ENCODE data around the gene PCLAF.
"Not testable (repeated sequence)": the region's sequence is repeated elsewhere in the genome, so short reads cannot be mapped to it uniquely, and the experiment has no call there.

Gene PCLAF

DNA sequence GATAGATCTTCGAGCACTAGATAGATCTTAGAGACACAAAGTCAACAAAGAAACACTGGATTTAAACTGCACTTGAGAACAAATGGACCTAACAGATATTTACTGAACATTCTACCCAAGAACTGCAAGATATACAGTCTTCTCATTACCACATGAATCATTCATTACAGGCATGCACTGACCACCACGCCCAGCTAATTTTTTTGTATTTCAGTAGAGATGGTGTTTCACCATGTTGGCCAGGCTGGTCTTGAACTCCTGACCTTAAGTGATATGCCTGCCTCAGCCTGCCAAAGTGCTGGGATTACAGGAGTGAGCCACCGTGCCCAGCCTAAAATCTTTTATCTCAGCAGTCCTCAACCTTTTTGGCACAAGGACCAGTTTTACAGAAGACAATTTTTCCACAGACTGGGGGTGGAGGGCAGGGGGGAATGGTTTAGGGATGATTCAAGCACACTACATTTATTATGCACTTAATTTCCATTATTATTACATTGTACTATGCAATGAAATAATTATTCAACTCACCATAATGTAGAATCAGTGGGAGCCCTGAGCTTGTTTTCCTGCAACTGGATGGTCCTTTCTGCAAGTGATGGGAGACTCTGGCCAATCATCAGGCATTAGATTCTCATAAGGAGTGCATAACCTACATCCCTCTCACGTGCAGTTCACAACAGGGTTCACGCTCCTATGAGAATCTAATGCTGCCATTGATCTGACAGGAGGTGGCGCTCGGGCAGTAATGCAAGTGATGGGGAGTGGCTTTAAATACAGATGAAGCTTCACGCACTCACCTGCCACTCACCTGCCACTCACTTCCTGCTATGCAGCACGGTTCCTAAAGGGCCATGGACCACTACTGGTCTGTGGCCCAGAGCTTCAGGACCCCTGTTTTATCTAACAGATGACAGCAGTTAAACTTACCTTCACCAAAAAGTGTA lies 47.0 kb downstream of the PCLAF start:
- no peak overlapping the region for H2AFZ ChIP-seq (ENCODE audit: low read length)
- H3K9ac ChIP-seq (ENCODE audit: low read depth, low read length, poor library complexity, severe bottlenecking), result no peak overlapping the region
- no peak overlapping the region for H3K4me3 ChIP-seq (ENCODE audit: low read length, poor library complexity, severe bottlenecking)
- no peak overlapping the region for H3K4me2 ChIP-seq (ENCODE audit: low read depth, low read length, poor library complexity, severe bottlenecking)
- H3K79me2 ChIP-seq (ENCODE audit: insufficient read depth, low read length), result peaks cover 63% of the 10 kb centered on the region
- peaks cover 5% of the 10 kb centered on the region for H4K20me1 ChIP-seq (ENCODE audit: insufficient read depth, low read length, poor library complexity, severe bottlenecking)
- no peaks in the 10 kb centered on the region for H3K9me2 ChIP-seq (replicated peaks; ENCODE audit: low read depth, low read length)
- 0 out of 2 replicates have a peak, but pooled peaks cover 3% of the 10 kb centered on the region for H3F3A ChIP-seq (ENCODE audit: low read depth)
- no peaks in the 10 kb centered on the region for H3K9me3 ChIP-seq (ENCODE audit: insufficient read depth, low read depth, low read length)
- no peaks in the 10 kb centered on the region for H3K27me3 ChIP-seq (ENCODE audit: insufficient read depth, low read length, poor library complexity, severe bottlenecking)
- TF ChIP-seq, protein P1, sequence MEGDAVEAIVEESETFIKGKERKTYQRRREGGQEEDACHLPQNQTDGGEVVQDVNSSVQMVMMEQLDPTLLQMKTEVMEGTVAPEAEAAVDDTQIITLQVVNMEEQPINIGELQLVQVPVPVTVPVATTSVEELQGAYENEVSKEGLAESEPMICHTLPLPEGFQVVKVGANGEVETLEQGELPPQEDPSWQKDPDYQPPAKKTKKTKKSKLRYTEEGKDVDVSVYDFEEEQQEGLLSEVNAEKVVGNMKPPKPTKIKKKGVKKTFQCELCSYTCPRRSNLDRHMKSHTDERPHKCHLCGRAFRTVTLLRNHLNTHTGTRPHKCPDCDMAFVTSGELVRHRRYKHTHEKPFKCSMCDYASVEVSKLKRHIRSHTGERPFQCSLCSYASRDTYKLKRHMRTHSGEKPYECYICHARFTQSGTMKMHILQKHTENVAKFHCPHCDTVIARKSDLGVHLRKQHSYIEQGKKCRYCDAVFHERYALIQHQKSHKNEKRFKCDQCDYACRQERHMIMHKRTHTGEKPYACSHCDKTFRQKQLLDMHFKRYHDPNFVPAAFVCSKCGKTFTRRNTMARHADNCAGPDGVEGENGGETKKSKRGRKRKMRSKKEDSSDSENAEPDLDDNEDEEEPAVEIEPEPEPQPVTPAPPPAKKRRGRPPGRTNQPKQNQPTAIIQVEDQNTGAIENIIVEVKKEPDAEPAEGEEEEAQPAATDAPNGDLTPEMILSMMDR (conservative IDR thresholded peaks at IDR 0.05; ENCODE audit: low read length), result no peak
- H3K4me1 ChIP-seq (ENCODE audit: insufficient read depth, low read length, poor library complexity, severe bottlenecking), result peaks cover 26% of the 10 kb centered on the region
- H3K36me3 ChIP-seq (ENCODE audit: insufficient read depth, low read length), result peaks cover 5% of the 10 kb centered on the region; the same call in 1 of the 2 replicates

DNA sequence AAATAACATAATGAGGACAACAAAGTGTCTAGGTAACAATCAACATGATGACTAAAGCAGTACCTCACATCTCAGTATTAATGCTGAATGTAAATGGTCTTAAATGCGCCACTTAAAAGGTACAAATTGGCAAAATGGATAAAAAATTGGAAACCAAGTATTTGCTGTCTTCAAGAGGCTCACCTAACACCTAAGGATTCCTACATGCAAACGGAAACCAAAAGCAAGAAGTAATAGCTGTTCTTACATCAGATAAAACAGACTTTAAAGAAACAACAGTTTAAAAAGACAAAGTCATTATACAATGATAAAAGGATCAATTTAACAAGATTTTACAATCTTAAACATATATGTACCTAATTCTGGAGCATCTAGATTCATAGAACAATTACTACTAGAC lies 47.7 kb downstream of the PCLAF start:
- TF ChIP-seq, protein P1 (conservative IDR thresholded peaks at IDR 0.05; ENCODE audit: low read length), result no peak
- TF ChIP-seq EZH2phosphoT487 (IDR thresholded peaks at IDR 0.05; ENCODE audit: borderline replicate concordance), result no peak
- Histone ChIP-seq H3F3A (ENCODE audit: low read depth) (0 out of 2 replicates have a peak, but pooled peaks cover 3% of the 10 kb centered on the region), H3K4me2 (ENCODE audit: low read depth, low read length, poor library complexity, severe bottlenecking) (no peak overlapping the region), H2AFZ (ENCODE audit: low read length) (no peak overlapping the region), H3K9me3 (ENCODE audit: insufficient read depth, low read depth, low read length) (no peaks in the 10 kb centered on the region), H3K27me3 (ENCODE audit: insufficient read depth, low read length, poor library complexity, severe bottlenecking) (no peaks in the 10 kb centered on the region), H3K79me2 (ENCODE audit: insufficient read depth, low read length) (peaks cover 56% of the 10 kb centered on the region), H4K20me1 (ENCODE audit: insufficient read depth, low read length, poor library complexity, severe bottlenecking) (peaks cover 5% of the 10 kb centered on the region), H3K4me1 (ENCODE audit: insufficient read depth, low read length, poor library complexity, severe bottlenecking) (peaks cover 26% of the 10 kb centered on the region), H3K9ac (ENCODE audit: low read depth, low read length, poor library complexity, severe bottlenecking) (no peak overlapping the region), H3K9me2 (replicated peaks; ENCODE audit: low read depth, low read length) (no peaks in the 10 kb centered on the region), H3K4me3 (ENCODE audit: low read length, poor library complexity, severe bottlenecking) (no peak overlapping the region), H3K36me3 (ENCODE audit: insufficient read depth, low read length) (peaks cover 5% of the 10 kb centered on the region; the same call in 1 of the 2 replicates)

DNA sequence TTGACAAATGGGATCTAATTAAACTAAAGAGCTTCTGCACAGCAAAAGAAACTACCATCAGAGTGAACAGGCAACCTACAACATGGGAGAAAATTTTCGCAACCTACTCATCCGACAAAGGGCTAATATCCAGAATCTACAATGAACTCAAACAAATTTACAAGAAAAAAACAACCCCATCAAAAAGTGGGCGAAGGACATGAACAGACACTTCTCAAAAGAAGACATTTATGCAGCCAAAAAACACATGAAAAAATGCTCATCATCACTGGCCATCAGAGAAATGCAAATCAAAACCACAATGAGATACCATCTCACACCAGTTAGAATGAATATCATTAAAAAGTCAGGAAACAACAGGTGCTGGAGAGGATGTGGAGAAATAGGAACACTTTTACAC lies 49.6 kb downstream of the PCLAF start:
- H3K4me3 ChIP-seq (ENCODE audit: low read length, poor library complexity, severe bottlenecking); H3K9ac ChIP-seq (ENCODE audit: low read depth, low read length, poor library complexity, severe bottlenecking); H2AFZ ChIP-seq (ENCODE audit: low read length); H3K9me3 ChIP-seq (ENCODE audit: insufficient read depth, low read depth, low read length); H3K27me3 ChIP-seq (ENCODE audit: insufficient read depth, low read length, poor library complexity, severe bottlenecking); H3F3A ChIP-seq (ENCODE audit: low read depth); H4K20me1 ChIP-seq (ENCODE audit: insufficient read depth, low read length, poor library complexity, severe bottlenecking); H3K9me2 ChIP-seq (replicated peaks; ENCODE audit: low read depth, low read length); H3K4me2 ChIP-seq (ENCODE audit: low read depth, low read length, poor library complexity, severe bottlenecking); H3K36me3 ChIP-seq (ENCODE audit: insufficient read depth, low read length): not testable (repeated sequence)
- Histone ChIP-seq H3K4me1 (ENCODE audit: insufficient read depth, low read length, poor library complexity, severe bottlenecking) (peaks cover 25% of the 10 kb centered on the region), H3K79me2 (ENCODE audit: insufficient read depth, low read length) (peaks cover 39% of the 10 kb centered on the region)

DNA sequence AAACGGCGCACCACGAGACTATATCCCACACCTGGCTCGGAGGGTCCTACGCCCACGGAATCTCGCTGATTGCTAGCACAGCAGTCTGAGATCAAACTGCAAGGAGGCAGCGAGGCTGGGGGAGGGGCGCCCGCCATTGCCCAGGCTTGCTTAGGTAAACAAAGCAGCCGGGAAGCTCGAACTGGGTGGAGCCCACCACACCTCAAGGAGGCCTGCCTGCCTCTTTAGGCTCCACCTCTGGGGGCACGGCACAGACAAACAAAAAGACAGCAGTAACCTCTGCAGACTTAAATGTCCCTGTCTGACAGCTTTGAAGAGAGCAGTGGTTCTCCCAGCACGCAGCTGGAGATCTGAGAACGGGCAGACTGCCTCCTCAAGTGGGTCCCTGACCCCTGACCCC lies 54.3 kb downstream of the PCLAF start:
- H3K9ac ChIP-seq (ENCODE audit: low read depth, low read length, poor library complexity, severe bottlenecking); H3K4me3 ChIP-seq (ENCODE audit: low read length, poor library complexity, severe bottlenecking); H3K9me2 ChIP-seq (replicated peaks; ENCODE audit: low read depth, low read length); H3K27me3 ChIP-seq (ENCODE audit: insufficient read depth, low read length, poor library complexity, severe bottlenecking); H3K4me1 ChIP-seq (ENCODE audit: insufficient read depth, low read length, poor library complexity, severe bottlenecking); H3K4me2 ChIP-seq (ENCODE audit: low read depth, low read length, poor library complexity, severe bottlenecking); H3F3A ChIP-seq (ENCODE audit: low read depth); H3K36me3 ChIP-seq (ENCODE audit: insufficient read depth, low read length); H2AFZ ChIP-seq (ENCODE audit: low read length); H3K9me3 ChIP-seq (ENCODE audit: insufficient read depth, low read depth, low read length): not testable (repeated sequence)
- H4K20me1 ChIP-seq (ENCODE audit: insufficient read depth, low read length, poor library complexity, severe bottlenecking), result peaks cover 15% of the 10 kb centered on the region
- peaks cover 43% of the 10 kb centered on the region for H3K79me2 ChIP-seq (ENCODE audit: insufficient read depth, low read length)

DNA sequence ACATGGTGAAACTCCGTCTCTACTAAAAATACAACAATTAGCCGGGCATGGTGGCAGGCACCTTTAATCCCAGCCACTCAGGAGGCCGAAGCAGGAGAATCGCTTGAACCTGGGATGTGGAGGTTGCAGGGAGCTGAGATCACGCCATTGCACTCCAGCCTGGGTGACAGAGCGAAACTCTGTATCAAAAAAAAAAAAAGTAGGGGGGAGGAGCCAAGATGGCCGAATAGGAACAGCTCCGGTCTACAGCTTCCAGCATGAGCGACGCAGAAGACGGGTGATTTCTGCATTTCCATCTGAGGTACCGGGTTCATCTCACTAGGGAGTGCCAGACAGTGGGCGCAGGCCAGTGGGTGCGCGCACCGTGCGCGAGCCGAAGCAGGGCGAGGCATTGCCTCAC lies 54.8 kb downstream of the PCLAF start:
- H3K9ac ChIP-seq (ENCODE audit: low read depth, low read length, poor library complexity, severe bottlenecking); H3K9me2 ChIP-seq (replicated peaks; ENCODE audit: low read depth, low read length); H3F3A ChIP-seq (ENCODE audit: low read depth); H3K9me3 ChIP-seq (ENCODE audit: insufficient read depth, low read depth, low read length); H3K4me3 ChIP-seq (ENCODE audit: low read length, poor library complexity, severe bottlenecking); H3K4me2 ChIP-seq (ENCODE audit: low read depth, low read length, poor library complexity, severe bottlenecking); H3K36me3 ChIP-seq (ENCODE audit: insufficient read depth, low read length); H3K27me3 ChIP-seq (ENCODE audit: insufficient read depth, low read length, poor library complexity, severe bottlenecking); H2AFZ ChIP-seq (ENCODE audit: low read length): not testable (repeated sequence)
- H3K4me1 ChIP-seq (ENCODE audit: insufficient read depth, low read length, poor library complexity, severe bottlenecking), result peaks cover 11% of the 10 kb centered on the region
- H4K20me1 ChIP-seq (ENCODE audit: insufficient read depth, low read length, poor library complexity, severe bottlenecking), result peaks cover 16% of the 10 kb centered on the region
- H3K79me2 ChIP-seq (ENCODE audit: insufficient read depth, low read length), result peaks cover 48% of the 10 kb centered on the region
